Neural progenitor cell (in vitro differentiated cells): ENCODE results near the gene DAAM2.

Source experiments
- CTCF ChIP-seq: fragments of 200-600 bp; sonication (generic); IDR thresholded peaks from 2 replicates; pipeline ENCODE4 v1.5.1; 2017; ENCODE audit warnings: antibody characterized with exemption, mild to moderate bottlenecking
- EZH2 ChIP-seq: fragments of 200-600 bp; sonication (generic); IDR thresholded peaks from 2 replicates; pipeline ENCODE4 v1.6.1; 2017; ENCODE audit warnings: antibody characterized with exemption, mild to moderate bottlenecking, moderate library complexity

GRCh38 chr6:39819228-39819627 lies 27.1 kb downstream of the DAAM2 start:
- TF ChIP-seq CTCF (no peak), EZH2 (no peak)
